Thoracic aorta (tissue), 2 donors: ENCODE results near the gene ARHGEF11. TPM values are rescaled to one million over a fixed set of nuclear protein-coding genes. Genes with fewer than 3 reads are reported as not detected.

ENCODE experiments used
- ATAC-seq: fragments of 150-250 bp; one replicate; pipeline ENCODE4 v1.8.0; 2017; ENCODE audit warnings: low read depth; ENCODE audit not compliant: insufficient number of reproducible peaks, low FRiP score
- DNase-seq: peaks from one replicate; pipeline ENCODE4 v3.0.0-alpha.2; 2020; ENCODE audit warnings: low spot score
- H3K27ac ChIP-seq, 2 donors: fragments of 200-600 bp; sonication (generic); 1 replicate in 1 of 2; 2 replicates in 1 of 2; pipeline ENCODE4 v1.5.1; 2016; ENCODE audit warnings: mild to moderate bottlenecking in 2 of 2, moderate library complexity in 2 of 2
- H3K27me3 ChIP-seq: fragments of 200-600 bp; sonication (generic); replicated peaks from 2 replicates; pipeline ENCODE4 v1.6.0; 2016; ENCODE audit warnings: mild to moderate bottlenecking; ENCODE audit not compliant: insufficient read depth
- H3K36me3 ChIP-seq: fragments of 200-600 bp; sonication (generic); one replicate; pipeline ENCODE4 v1.5.1; 2016
- H3K4me1 ChIP-seq, 2 donors: fragments of 200-600 bp; sonication (generic); 1 replicate in 1 of 2; 2 replicates in 1 of 2; pipeline versions ENCODE4 v1.5.1 to v1.6.0; 2016; ENCODE audit warnings: low read depth in 2 of 2, mild to moderate bottlenecking in 1 of 2; ENCODE audit not compliant: control insufficient read depth in 1 of 2
- H3K4me3 ChIP-seq: fragments of 200-600 bp; sonication (generic); 2 replicates; pipeline ENCODE4 v1.5.1; 2016; ENCODE audit warnings: mild to moderate bottlenecking
- H3K9me3 ChIP-seq: fragments of 200-600 bp; sonication (generic); 2 replicates; pipeline ENCODE4 v1.5.1; 2016
- total RNA-seq, 2 donors: library from RNA; depleted of rRNA; stranded (reverse); fragments of >200 nt; gene quantifications; one replicate each; pipeline versions ENCODE4 v1.1.0 to v1.2.3, GENCODE V29; 2016
- TF ChIP-seq, protein P1 (sequence below): fragments of 200-600 bp; sonication (generic); IDR thresholded peaks from one replicate; pipeline ENCODE4 v1.5.1; 2019; ENCODE audit warnings: antibody characterized with exemption

ARHGEF11 gene
- total RNA-seq, 2 donors from 2014 or later, result 40.3 to 40.6 TPM

DNA sequence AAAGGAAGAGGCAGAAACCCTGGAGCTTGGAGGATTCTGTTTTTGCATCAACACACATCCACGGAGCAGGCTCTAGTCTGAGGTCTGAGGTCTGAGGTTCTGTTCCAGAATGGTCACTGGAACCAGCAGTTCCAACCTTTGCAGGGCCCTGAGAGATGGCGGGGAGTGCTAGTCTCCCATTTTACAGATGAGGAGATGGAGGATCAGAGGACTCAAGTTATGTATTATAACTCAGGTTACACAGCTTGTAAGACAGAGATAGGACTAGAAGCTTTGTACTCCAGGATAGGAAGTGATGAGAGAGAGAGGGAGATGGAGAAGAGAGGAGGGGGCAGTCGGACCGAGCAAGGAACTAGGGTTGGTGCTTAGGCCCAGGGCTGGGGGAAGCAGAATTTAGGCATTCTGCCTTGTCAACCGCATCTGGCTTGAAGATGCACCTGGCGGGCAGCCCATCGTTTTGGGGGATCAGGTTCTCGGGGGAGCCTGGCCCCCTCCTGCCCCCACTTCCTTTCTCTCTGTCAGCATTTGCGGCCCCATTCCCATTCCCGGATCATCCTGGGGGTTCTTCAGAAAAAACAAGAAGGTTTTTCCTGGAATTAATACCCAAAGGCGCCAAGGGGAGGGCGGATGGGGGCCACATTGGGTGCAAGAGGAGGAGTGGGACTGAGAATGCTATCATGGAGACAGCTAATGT lies 146.4 kb downstream of the ARHGEF11 start:
- no peak overlapping the region for H3K4me3 ChIP-seq
- DNase-seq (no peak), ATAC-seq (no peak)
- H3K27me3 ChIP-seq, result no peaks in the 10 kb centered on the region
- no peak overlapping the region for H3K27ac ChIP-seq
- TF ChIP-seq, protein P1, sequence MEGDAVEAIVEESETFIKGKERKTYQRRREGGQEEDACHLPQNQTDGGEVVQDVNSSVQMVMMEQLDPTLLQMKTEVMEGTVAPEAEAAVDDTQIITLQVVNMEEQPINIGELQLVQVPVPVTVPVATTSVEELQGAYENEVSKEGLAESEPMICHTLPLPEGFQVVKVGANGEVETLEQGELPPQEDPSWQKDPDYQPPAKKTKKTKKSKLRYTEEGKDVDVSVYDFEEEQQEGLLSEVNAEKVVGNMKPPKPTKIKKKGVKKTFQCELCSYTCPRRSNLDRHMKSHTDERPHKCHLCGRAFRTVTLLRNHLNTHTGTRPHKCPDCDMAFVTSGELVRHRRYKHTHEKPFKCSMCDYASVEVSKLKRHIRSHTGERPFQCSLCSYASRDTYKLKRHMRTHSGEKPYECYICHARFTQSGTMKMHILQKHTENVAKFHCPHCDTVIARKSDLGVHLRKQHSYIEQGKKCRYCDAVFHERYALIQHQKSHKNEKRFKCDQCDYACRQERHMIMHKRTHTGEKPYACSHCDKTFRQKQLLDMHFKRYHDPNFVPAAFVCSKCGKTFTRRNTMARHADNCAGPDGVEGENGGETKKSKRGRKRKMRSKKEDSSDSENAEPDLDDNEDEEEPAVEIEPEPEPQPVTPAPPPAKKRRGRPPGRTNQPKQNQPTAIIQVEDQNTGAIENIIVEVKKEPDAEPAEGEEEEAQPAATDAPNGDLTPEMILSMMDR, result no peak
- H3K36me3 ChIP-seq, result no peaks in the 10 kb centered on the region
- no peaks in the 10 kb centered on the region for H3K9me3 ChIP-seq
- peaks cover 12 to 54% of the 10 kb centered on the region in 2 donors for H3K4me1 ChIP-seq

DNA sequence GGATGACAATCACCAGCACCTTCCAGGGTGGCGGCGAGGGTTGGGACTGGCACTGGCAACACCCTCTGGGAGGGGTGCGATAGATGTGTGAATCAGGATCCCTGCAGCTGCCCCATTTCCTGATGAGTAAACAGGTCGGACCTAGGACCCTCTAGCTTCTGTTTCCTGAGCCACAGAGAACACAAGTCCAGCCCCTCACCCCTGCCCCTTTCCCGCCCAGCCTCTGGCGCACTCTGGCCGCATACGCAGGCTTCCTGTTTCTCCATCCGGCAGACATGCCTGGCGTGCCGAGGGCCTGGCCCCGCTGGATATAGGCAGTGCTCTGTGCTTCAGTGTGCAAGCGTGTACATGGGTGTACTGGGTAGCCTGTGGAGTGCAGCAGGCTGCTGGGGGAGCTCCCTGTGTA lies 147.4 kb downstream of the ARHGEF11 start:
- no peak for DNase-seq
- H3K27ac ChIP-seq, result peak overlapping the region in 1 of 2 donors; percentile 50
- ATAC-seq, result no peak
- H3K9me3 ChIP-seq, result no peaks in the 10 kb centered on the region
- H3K27me3 ChIP-seq, result no peaks in the 10 kb centered on the region
- TF ChIP-seq, protein P1, result no peak
- peaks cover 13 to 62% of the 10 kb centered on the region in 2 donors for H3K4me1 ChIP-seq
- no peaks in the 10 kb centered on the region for H3K36me3 ChIP-seq
- H3K4me3 ChIP-seq, result peak overlapping the region; percentile 37

DNA sequence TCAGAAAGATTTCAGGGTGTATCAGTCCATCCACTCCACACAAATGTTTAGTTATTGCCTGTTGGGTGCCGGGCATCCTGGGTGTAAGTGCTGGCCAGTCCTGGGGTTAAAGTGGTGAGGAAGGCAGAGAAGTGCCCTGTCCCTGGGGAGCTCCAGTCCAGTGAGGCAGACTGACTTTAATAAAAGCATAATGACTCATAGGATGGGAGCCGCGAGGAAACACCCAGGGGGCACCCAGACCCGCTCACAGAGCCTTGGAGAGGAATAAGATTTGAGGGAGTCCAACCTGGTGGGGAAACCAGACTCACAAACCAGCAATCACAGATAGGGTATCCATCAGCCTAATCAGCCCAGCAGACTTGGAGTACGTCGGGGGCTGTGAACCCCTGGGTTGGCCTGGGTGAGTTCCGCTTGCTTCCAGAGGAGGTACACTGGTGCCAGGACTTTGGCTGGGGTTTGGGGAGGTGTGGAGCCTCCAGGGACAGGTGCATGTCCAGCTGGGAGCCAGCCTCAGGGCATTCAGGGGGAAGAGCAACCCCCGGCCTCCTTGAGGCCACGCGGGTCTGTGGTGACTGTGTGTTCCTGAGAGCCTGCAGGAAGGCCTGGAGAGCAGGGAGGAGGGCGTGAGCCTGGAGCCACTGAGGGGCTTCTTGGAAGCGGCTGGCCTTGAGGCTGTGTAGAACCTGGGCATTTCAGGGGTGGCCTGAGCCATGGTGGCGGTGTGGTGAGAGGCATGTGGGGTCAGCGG lies 148.3 kb downstream of the ARHGEF11 start:
- Histone ChIP-seq H3K9me3 (no peaks in the 10 kb centered on the region), H3K36me3 (no peaks in the 10 kb centered on the region), H3K27me3 (no peaks in the 10 kb centered on the region), H3K27ac (peak overlapping the region in 1 of 2 donors; percentile 50), H3K4me3 (peak overlapping the region; percentile 37), H3K4me1 (peaks cover 17 to 71% of the 10 kb centered on the region in 2 donors)
- ATAC-seq, result no peak
- TF ChIP-seq, protein P1, result no peak
- DNase-seq, result no peak

DNA sequence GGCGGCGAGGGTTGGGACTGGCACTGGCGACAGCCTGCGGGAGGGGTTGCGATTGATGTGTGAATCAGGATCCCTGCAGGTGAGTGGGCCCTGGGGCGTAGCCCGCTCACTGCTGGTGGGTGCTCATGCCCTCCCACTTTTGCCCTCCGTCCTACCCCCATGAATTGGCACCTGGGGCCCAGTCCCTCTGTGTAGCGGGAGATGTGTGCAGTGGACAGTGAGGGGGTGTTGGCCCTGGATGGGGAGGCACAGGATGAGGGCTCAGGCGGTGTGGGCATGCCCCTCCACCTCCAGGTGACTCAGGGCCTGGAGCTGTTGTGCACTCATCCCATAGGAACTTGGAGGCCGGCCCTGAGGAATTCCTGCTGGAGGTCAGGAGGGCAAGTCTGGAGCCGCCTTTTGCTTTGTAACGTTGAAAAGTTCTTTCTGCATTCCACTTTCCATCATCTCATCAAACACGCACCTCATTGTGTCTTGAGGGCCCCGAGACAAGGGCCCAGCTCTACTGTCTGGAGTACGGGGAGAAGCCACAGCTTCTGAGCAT lies 149.0 kb downstream of the ARHGEF11 start:
- ATAC-seq (no peak), DNase-seq (no peak)
- Histone ChIP-seq H3K36me3 (no peaks in the 10 kb centered on the region), H3K9me3 (no peaks in the 10 kb centered on the region), H3K4me1 (peaks cover 17 to 72% of the 10 kb centered on the region in 2 donors), H3K27ac (peak overlapping the region in 1 of 2 donors; percentile 82), H3K27me3 (no peaks in the 10 kb centered on the region), H3K4me3 (no peak overlapping the region)
- TF ChIP-seq, protein P1, result no peak

DNA sequence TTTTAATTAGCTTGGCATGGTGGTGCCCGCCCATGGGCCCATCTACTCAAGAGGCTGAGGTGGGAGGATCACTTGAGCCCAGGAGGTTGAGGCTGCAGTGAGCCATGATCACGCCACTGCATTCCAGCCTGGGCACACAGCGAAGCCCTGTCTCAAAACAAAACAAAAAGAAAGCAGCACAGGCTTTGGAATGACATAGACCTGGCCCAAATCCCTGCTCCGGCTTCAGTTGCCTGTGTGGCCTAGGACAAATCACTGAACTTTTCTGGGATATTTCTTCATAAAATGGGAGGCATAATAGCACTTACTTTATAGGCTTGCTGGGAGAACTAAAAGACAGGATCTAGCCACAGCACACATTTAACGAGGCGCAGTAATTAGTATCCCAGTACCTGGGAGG lies 149.6 kb downstream of the ARHGEF11 start:
- DNase-seq (no peak), ATAC-seq (no peak)
- TF ChIP-seq, protein P1, result no peak
- peak overlapping the region; percentile 17 for H3K4me3 ChIP-seq
- peak overlapping the region in 1 of 2 donors; percentile 82 for H3K27ac ChIP-seq
- no peaks in the 10 kb centered on the region for H3K27me3 ChIP-seq
- H3K4me1 ChIP-seq, result peaks cover 17 to 66% of the 10 kb centered on the region in 2 donors
- no peaks in the 10 kb centered on the region for H3K36me3 ChIP-seq
- H3K9me3 ChIP-seq, result no peaks in the 10 kb centered on the region
